ENCODE measurements around the gene MAP1LC3C. TPM values are rescaled to one million over a fixed set of nuclear protein-coding genes. Genes with fewer than 3 reads are reported as not detected.
A peak's percentile ranks its signal among the peaks of the same experiment; 100 is the strongest.

Gene MAP1LC3C
- total and polyA plus RNA-seq, 9 of the 15 experiments (the other 6 are each of a cell fraction or from before 2014, with no cell fraction given) = not detected

DNA sequence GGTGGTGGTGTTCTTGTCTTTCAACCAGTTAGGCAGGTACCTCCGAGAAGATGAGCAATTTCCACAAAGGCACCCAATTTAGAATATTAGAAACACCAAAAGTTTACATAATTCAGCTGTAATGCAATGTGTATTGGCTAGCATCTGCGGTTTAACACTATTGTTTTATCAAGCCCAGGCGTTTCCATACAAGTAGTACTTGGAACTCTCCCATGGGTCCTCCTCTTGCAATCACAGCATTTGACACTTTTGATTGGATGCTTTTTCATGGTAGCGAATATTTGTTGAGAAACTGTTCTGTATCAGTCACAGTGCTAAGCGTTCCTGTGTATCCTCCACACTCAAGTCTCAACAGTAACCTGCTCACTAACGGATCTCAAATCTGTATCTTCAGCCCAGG lies 20.1 kb upstream of the MAP1LC3C start:
- CTCF ChIA-PET (ENCODE audit: low intra/inter-chr PET ratio) = interaction anchor here (1.4 to 1.5 kb wide), 2 partner anchors 110 to 1307 kb away, joined by 5 read pairs; no protein-coding TSS in a partner anchor
- intact Hi-C loops (cut with micrococcal nuclease) = loop anchor here (5.0 to 10.0 kb wide), 2 partner anchors 178 to 1134 kb away; no protein-coding TSS in a partner anchor

More for the DNA sequence above, 20.1 kb upstream of the MAP1LC3C start:
- H4K20me1 ChIP-seq (replicated peaks; ENCODE audit: control insufficient read depth, insufficient read depth, low read length) = no peaks in the 10 kb centered on the region
- H3K4me1 ChIP-seq (replicated peaks in 1 of 2; ENCODE audit: control insufficient read depth in 2 of 2, insufficient read depth in 2 of 2, low read length in 2 of 2) = no peaks in the 10 kb centered on the region
- H3K9me3 ChIP-seq (replicated peaks; ENCODE audit: control insufficient read depth, insufficient read depth, low read depth, low read length) = no peaks in the 10 kb centered on the region
- DNase-seq (ENCODE audit: extremely low read depth in 1 of 4, low spot score in 3 of 4) (peak in 1 of 4 experiments; percentile 3), ATAC-seq (no peak), FAIRE-seq (no peak)
- no peak overlapping the region for H3K4me2 ChIP-seq (ENCODE audit: insufficient read depth, low read length)
- no peak overlapping the region for H3K9ac ChIP-seq (ENCODE audit: insufficient read depth in 1 of 2, low read depth in 2 of 2, low read length in 2 of 2)
- no TSS peak for BruUV-seq (replicated peaks)
- POLR2A ChIA-PET = no interaction called here
- WGBS (ENCODE audit: insufficient coverage, low coverage, missing lambda C conversion rate) = 0% methylated on average over 6 of the region's 6 CpGs
- H3K79me2 ChIP-seq (ENCODE audit: control insufficient read depth, insufficient read depth, low read length) = no peaks in the 10 kb centered on the region
- no peak overlapping the region for H3K4me3 ChIP-seq
- 0 out of 2 replicates have a peak overlapping the region, but pooled peaks have one; percentile 3 for H2AFZ ChIP-seq (ENCODE audit: low read depth, low read length)
- H3K27ac ChIP-seq (ENCODE audit: extremely low read depth, low read depth, low read length) = no peak overlapping the region
- no peak for TF ChIP-seq KLF1 (tag; IDR thresholded peaks at IDR 0.05)
- TF ChIP-seq DNMT1 (IDR thresholded peaks at IDR 0.05) = no peak
- TF ChIP-seq KDM5B (IDR thresholded peaks at IDR 0.05; ENCODE audit: insufficient replicate concordance, low read depth, low read length) = no peak
- TF ChIP-seq, protein P1, sequence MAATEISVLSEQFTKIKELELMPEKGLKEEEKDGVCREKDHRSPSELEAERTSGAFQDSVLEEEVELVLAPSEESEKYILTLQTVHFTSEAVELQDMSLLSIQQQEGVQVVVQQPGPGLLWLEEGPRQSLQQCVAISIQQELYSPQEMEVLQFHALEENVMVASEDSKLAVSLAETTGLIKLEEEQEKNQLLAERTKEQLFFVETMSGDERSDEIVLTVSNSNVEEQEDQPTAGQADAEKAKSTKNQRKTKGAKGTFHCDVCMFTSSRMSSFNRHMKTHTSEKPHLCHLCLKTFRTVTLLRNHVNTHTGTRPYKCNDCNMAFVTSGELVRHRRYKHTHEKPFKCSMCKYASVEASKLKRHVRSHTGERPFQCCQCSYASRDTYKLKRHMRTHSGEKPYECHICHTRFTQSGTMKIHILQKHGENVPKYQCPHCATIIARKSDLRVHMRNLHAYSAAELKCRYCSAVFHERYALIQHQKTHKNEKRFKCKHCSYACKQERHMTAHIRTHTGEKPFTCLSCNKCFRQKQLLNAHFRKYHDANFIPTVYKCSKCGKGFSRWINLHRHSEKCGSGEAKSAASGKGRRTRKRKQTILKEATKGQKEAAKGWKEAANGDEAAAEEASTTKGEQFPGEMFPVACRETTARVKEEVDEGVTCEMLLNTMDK (IDR thresholded peaks at IDR 0.05; ENCODE audit: borderline replicate concordance, insufficient read depth, low read depth, low read length, poor library complexity, severe bottlenecking) = no peak
- TF ChIP-seq BCL6 (CRISPR knock-in tag; IDR thresholded peaks at IDR 0.05) = no peak
- no peak for TF ChIP-seq SNRNP70 (optimal IDR thresholded peaks at IDR 0.05; ENCODE audit: low read depth, low read length)
- in situ Hi-C loops (cut with MboI) = loop anchor here (25.0 kb wide), 1 partner anchor 1282 kb away; no protein-coding TSS in a partner anchor
- H3K9me1 ChIP-seq (ENCODE audit: control insufficient read depth, insufficient read depth, low read length) = no peaks in the 10 kb centered on the region
- H3K27me3 ChIP-seq (ENCODE audit: control insufficient read depth in 2 of 2, insufficient read depth in 2 of 2, low read length in 2 of 2) = peaks cover 0 to 6% of the 10 kb centered on the region in 2 experiments; a peak in 2 of 5 replicates
- H3K36me3 ChIP-seq (ENCODE audit: control insufficient read depth, insufficient read depth, low read length) = no peaks in the 10 kb centered on the region
